ENCODE results near the gene PDE4A. TPM values are rescaled to one million over a fixed set of nuclear protein-coding genes. Genes with fewer than 3 reads are reported as not detected.

The PDE4A gene
- total and polyA plus RNA-seq, 2 experiments from 2014 or later: 5.2 to 5.4 TPM

- peaks cover 17% of the 10 kb centered on the region; the same call in 1 of the 2 replicates for H3F3A ChIP-seq (replicated peaks; ENCODE audit: low read depth)
- H3K36me3 ChIP-seq (ENCODE audit: insufficient read depth): peaks cover 7% of the 10 kb centered on the region; the same call in 1 of the 2 replicates
- no peak overlapping the region for H3K27ac ChIP-seq (ENCODE audit: low read depth)
- H3K4me1 Mint-ChIP-seq: peaks cover 8% of the 10 kb centered on the region; the same call in 2 of the 3 replicates
- H3K4me1 ChIP-seq (ENCODE audit: insufficient read depth): no peaks in the 10 kb centered on the region; the same call in 1 of the 2 replicates
- no peak overlapping the region for H3K4me3 ChIP-seq
- no peak overlapping the region for H2AFZ ChIP-seq
- peaks cover 21% of the 10 kb centered on the region for H3K36me3 Mint-ChIP-seq (ENCODE audit: low read depth)
- H3K79me2 ChIP-seq (replicated peaks; ENCODE audit: insufficient read depth): no peaks in the 10 kb centered on the region
- H3K27me3 Mint-ChIP-seq (ENCODE audit: insufficient read depth, low read depth, poor library complexity): peaks cover 6% of the 10 kb centered on the region
- H4K20me1 ChIP-seq (replicated peaks; ENCODE audit: insufficient read depth): 0 out of 2 replicates have a peak, but pooled peaks cover 4% of the 10 kb centered on the region
- no peaks in the 10 kb centered on the region for H3K9me3 Mint-ChIP-seq
- ATAC-seq (peak; percentile 71), DNase-seq (ENCODE audit: low spot score) (peak; percentile 93)
- no peak for TF ChIP-seq ZNF331 (CRISPR knock-in tag; IDR thresholded peaks at IDR 0.05; ENCODE audit: low read depth)
- peak; percentile 92 to 99 for TF ChIP-seq CTCF (conservative IDR thresholded peaks at IDR 0.05; ENCODE audit: low read depth in 2 of 2)
- no peak overlapping the region for H3K4me2 ChIP-seq
- no peak overlapping the region; the same call in 2 of the 3 replicates for H3K4me3 Mint-ChIP-seq
- H3K27ac Mint-ChIP-seq: no peak overlapping the region
- no peaks in the 10 kb centered on the region for H3K27me3 ChIP-seq (ENCODE audit: insufficient read depth)
- H3K9me2 ChIP-seq (ENCODE audit: insufficient read depth): no peaks in the 10 kb centered on the region
These were observed 31.4 kb upstream of the PDE4A start for GRCh38 chr19:10388957-10389356.

- Histone ChIP-seq H3K4me2 (no peak overlapping the region), H4K20me1 (replicated peaks; ENCODE audit: insufficient read depth) (0 out of 2 replicates have a peak, but pooled peaks cover 4% of the 10 kb centered on the region), H3K27ac (ENCODE audit: low read depth) (no peak overlapping the region), H3K9me2 (ENCODE audit: insufficient read depth) (no peaks in the 10 kb centered on the region), H2AFZ (no peak overlapping the region), H3K27me3 (ENCODE audit: insufficient read depth) (no peaks in the 10 kb centered on the region), H3K4me1 (ENCODE audit: insufficient read depth) (no peaks in the 10 kb centered on the region; the same call in 1 of the 2 replicates), H3K4me3 (no peak overlapping the region), H3K79me2 (replicated peaks; ENCODE audit: insufficient read depth) (no peaks in the 10 kb centered on the region), H3K36me3 (ENCODE audit: insufficient read depth) (peaks cover 10% of the 10 kb centered on the region; the same call in 1 of the 2 replicates), H3F3A (replicated peaks; ENCODE audit: low read depth) (peaks cover 17% of the 10 kb centered on the region; the same call in 1 of the 2 replicates)
- peak; percentile 82 for ATAC-seq
- Mint-ChIP-seq H3K4me1 (peaks cover 8% of the 10 kb centered on the region; the same call in 2 of the 3 replicates), H3K36me3 (ENCODE audit: low read depth) (peaks cover 27% of the 10 kb centered on the region), H3K4me3 (no peak overlapping the region), H3K27ac (no peak overlapping the region), H3K27me3 (ENCODE audit: insufficient read depth, low read depth, poor library complexity) (peaks cover 6% of the 10 kb centered on the region), H3K9me3 (no peaks in the 10 kb centered on the region)
- DNase-seq (ENCODE audit: low spot score): peak; percentile 79
- TF ChIP-seq JUNB (IDR thresholded peaks at IDR 0.05; ENCODE audit: unreplicated experiment) (no peak), ETS1 (IDR thresholded peaks at IDR 0.05) (no peak), CTCF (conservative IDR thresholded peaks at IDR 0.05; ENCODE audit: low read depth in 2 of 2) (peak; percentile 51 to 67), POLR2AphosphoS5 (IDR thresholded peaks at IDR 0.05; ENCODE audit: low read depth) (peak; percentile 52; the same call in 1 of the 2 replicates), NANOG (IDR thresholded peaks at IDR 0.05; ENCODE audit: borderline replicate concordance) (no peak), EZH2 (IDR thresholded peaks at IDR 0.05; ENCODE audit: low read depth, unreplicated experiment) (no peak)
These were observed 30.5 kb upstream of the PDE4A start for GRCh38 chr19:10389863-10390262.

Measured in GM23338 (cell line).